Raji (cell line): ENCODE data around the gene GPR137.

Source experiments
- POLR2A ChIP-seq: IDR thresholded peaks from 2 replicates; pipeline ENCODE4 v1.6.1; 2011; ENCODE audit warnings: low read depth, low read length, control low read depth; ENCODE audit not compliant: insufficient read depth

The GPR137 gene

GRCh38 chr11:64254326-64254725 is 31.3 kb upstream of the GPR137 start:
- TF ChIP-seq POLR2A = no peak

DNA sequence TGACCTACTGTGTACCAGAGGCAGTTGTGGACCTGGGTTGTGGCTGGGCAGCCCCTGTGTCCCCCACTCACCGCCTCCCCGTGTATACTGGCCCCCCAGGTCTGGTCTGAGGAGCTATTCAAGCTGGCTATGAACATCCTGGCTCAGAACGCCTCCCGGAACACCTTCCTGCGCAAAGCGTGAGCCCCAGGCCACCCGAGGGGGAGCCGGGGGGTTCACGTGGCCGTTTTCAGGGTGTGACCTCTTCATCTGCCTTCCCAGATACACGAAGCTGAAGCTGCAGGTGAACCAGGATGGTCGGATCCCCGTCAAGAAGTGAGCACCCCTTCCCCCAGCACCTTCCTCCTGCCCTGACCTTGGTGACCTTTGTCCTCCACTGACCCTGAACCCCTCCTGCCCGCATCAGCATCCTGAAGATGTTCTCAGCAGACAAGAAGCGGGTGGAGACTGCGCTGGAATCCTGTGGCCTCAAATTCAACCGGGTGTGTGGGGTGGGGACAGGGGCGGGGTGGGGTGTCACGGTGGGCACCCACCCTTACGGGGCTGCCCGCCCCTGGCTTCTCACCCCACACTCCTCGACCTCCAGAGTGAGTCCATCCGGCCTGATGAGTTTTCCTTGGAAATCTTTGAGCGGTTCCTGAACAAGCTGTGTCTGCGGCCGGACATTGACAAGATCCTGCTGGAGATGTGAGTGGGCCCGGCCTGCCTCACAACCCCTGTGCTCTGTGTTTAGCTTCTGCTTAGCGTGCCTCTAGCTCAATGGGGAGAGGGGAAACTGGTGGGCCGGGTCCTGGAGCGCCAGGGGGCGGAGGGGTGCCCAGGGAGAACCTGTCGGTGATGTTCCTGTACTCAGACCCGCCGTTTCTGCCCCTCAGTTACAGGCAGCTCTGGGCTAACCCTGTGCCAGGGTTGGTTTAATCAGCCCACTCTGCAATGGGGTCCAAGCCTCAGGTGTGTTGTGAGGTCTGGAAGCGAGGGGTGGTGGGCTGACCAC is 30.2 kb upstream of the GPR137 start:
- no peak for TF ChIP-seq POLR2A

- TF ChIP-seq POLR2A = no peak
Measured at GRCh38 chr11:64256300-64256699, 29.3 kb upstream of the GPR137 start.

- TF ChIP-seq POLR2A = no peak
Measured at GRCh38 chr11:64258356-64258755, 27.3 kb upstream of the GPR137 start.

- TF ChIP-seq POLR2A = no peak
Measured at GRCh38 chr11:64258946-64259532, 26.6 kb upstream of the GPR137 start.

DNA sequence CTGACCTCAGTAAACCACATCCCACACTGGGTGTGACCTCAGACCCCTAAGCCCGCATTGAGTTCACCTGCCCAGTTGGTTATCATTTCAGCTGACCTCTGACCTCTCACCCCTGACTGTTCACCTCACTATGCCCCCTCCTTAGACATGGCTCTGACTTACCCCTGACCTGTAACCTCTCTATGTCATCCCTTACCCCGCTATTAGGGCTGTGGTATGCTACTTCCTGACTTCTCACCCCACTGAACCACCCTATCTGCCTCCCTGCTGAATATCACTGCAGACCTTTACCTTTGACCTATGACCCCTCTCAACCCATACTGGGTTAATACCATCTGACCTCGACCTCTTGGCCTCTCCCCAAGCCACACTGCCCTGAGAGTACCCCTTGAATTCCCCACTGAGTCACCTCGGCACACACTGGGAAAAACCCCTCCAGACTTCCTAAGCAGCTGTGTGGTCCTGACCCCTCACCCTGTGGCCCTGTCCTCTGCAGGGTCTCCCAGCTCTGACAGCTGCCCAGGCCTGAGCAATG is 26.0 kb upstream of the GPR137 start:
- TF ChIP-seq POLR2A = no peak

DNA sequence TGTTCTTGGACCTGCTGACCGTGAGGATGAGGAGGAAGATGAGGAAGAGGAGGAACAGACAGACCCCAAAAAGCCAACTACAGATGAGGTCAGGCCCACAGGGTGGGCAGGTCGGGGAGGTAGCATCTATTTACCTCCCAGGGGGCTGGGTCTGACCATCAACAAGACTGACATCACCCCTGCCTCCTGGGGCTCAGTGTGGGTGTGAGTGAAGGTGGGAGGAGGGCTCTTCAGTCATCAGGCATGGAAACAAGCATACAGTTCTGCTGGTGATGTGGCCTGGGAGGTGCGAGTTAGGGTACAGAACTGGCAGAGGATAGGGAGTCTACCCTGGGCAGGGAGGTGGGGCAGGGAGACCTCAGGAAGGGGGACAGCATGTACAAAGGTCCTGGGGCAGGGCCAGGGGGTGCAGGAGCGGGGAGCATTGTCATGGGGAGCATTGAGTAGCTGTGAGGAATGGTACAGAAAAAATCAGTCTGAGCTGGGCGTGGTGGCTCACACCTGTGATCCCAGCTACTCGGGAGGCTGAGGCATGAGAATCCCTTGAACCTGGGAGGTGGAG is 25.4 kb upstream of the GPR137 start:
- no peak for TF ChIP-seq POLR2A

- no peak for TF ChIP-seq POLR2A
Measured at GRCh38 chr11:64261556-64262080, 24.0 kb upstream of the GPR137 start.

DNA sequence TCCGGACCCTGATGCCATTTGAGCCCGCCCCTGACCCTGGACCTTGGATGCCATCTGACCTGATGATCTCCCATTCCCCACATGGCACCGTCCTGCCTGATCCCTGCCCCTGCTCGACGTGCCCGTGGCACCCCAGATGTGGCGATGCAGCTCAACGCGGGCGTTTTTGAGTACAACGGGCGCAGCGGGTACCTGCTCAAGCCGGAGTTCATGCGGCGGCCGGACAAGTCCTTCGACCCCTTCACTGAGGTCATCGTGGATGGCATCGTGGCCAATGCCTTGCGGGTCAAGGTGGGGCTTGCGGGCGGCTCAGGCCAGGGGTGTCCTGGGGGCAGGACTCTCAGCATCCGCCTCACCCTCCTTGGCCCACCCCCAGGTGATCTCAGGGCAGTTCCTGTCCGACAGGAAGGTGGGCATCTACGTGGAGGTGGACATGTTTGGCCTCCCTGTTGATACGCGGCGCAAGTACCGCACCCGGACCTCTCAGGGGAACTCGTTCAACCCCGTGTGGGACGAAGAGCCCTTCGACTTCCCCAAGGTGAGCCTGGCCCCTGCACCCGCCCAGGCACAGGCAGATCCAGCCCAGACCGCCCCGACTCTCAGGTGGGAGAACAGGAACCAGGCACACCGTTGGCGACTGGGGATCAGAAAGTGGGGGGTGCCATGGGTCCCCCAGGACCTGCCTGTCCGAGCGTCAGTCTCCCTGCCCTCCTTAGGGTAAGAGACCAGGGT is 23.2 kb upstream of the GPR137 start:
- TF ChIP-seq POLR2A = no peak

- no peak for TF ChIP-seq POLR2A
Measured at GRCh38 chr11:64263021-64263946, 22.4 kb upstream of the GPR137 start.

GRCh38 chr11:64263947-64264317 is 21.7 kb upstream of the GPR137 start:
- TF ChIP-seq POLR2A = no peak

GRCh38 chr11:64264371-64264852 is 21.2 kb upstream of the GPR137 start:
- no peak for TF ChIP-seq POLR2A

GRCh38 chr11:64265176-64266160 is 20.2 kb upstream of the GPR137 start:
- no peak for TF ChIP-seq POLR2A

DNA sequence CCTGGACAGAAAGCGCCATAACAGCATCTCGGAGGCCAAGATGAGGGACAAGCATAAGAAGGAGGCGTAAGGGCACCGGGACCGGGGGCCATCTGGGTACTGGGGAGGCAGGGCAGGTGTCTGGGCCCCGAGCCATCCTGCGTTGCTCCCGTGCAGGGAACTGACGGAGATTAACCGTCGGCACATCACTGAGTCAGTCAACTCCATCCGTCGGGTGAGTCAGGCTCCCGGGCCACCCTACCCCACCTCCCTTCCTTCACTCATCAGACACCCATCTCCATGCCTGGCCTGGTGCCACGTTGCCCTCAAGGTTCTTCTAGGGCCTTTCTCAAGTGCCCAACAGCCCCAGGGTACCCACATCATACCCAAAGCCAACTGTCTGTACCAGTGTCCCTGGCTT is 19.3 kb upstream of the GPR137 start:
- no peak for TF ChIP-seq POLR2A
